22Rv1 (cell line): ENCODE data around the gene ARID1B.

Experiments
- H3K27ac ChIP-seq: fragments of 450-650 bp; 2 replicates; pipeline ENCODE4 v1.5.1; 2017
- ZFX ChIP-seq: fragments of 450-650 bp; IDR thresholded peaks from 2 replicates; pipeline ENCODE4 v1.6.1; 2017; ENCODE audit warnings: antibody characterized with exemption, borderline replicate concordance
- TF ChIP-seq, protein P1 (sequence below): fragments of 450-650 bp; IDR thresholded peaks from 2 replicates; pipeline ENCODE4 v1.5.1; 2017; ENCODE audit warnings: mild to moderate bottlenecking

The ARID1B gene

DNA sequence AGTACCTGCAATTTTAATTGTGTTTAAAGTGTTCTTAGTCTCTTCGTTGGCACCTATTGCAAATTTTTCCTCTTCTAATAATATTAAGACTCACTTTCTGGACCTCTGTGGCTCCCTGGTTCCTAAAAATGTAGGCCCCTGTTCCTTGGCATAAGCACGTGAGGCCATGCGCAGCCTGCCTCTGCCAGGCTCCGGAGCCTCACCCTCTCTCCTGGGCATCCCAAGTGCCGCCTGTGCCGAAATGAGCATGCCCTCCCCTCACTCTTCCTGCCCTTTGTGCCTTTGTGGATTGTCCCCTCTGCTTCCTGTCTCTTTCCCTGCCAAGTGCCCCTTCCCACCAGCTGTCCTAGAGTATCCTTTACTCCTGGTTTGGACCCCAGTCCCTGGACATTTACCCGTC lies 300.1 kb downstream of the ARID1B start:
- H3K27ac ChIP-seq, result no peak overlapping the region

DNA sequence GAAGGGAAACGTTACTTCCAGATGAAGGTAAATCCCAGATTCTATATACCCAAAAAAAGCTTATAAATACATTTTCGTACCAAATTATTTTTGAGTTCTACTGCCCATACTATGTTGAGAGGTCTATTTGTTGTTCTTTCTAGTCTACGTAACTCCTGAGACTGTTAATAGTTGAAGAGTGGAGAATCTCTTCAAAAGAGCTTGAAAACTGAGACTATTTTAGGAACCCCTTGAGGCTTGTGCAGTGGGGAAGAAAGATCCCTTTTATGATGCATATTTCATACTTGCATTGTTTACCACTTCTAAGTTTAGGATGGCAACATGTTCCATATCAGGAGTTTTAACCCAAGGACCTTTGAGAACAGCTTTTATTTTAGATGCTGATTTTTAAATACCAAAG lies 301.1 kb downstream of the ARID1B start:
- no peak overlapping the region for H3K27ac ChIP-seq

More for the DNA sequence above, 300.1 kb downstream of the ARID1B start:
- TF ChIP-seq, protein P1, sequence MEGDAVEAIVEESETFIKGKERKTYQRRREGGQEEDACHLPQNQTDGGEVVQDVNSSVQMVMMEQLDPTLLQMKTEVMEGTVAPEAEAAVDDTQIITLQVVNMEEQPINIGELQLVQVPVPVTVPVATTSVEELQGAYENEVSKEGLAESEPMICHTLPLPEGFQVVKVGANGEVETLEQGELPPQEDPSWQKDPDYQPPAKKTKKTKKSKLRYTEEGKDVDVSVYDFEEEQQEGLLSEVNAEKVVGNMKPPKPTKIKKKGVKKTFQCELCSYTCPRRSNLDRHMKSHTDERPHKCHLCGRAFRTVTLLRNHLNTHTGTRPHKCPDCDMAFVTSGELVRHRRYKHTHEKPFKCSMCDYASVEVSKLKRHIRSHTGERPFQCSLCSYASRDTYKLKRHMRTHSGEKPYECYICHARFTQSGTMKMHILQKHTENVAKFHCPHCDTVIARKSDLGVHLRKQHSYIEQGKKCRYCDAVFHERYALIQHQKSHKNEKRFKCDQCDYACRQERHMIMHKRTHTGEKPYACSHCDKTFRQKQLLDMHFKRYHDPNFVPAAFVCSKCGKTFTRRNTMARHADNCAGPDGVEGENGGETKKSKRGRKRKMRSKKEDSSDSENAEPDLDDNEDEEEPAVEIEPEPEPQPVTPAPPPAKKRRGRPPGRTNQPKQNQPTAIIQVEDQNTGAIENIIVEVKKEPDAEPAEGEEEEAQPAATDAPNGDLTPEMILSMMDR, result no peak
- no peak for TF ChIP-seq ZFX

DNA sequence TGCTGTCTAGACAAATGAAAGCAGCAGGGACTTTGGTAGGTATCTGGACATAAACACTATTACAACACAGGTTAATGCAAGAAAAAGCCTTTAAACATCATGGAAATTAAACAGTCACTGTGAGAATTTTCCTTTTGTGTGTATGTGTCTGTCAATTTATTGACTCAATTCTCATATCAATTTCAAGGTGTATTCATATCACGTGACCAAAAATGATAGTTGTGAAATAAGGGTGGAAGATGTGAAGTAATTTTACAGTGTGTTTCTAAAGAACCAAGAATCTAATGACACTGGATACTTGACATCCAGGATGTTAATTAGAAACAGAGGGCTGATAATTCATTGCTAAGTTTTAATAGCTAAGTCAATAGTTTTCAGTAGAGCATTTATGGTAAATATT lies 302.1 kb downstream of the ARID1B start:
- TF ChIP-seq, protein P1, result no peak
- TF ChIP-seq ZFX, result no peak

More for the DNA sequence above, 301.1 kb downstream of the ARID1B start:
- no peak for TF ChIP-seq ZFX
- TF ChIP-seq, protein P1, result no peak

DNA sequence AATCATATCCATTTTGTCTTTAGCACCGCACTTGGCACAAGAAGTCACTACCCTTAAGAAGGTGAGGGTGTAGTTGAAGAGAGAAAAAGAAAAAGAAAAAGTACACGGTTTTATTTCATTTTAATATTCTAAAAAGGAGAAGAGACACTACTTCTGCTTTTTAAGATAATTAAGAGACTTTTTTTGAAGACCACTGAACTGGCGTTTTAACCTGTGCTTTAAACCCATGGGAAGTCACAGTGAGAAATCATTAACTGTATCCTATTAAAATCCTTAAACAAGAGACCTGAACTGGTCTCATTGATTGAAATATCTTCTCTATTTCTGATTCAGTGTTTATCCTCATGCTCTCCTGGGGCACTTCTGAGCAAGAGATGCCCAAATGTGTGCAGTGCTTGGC lies 302.6 kb downstream of the ARID1B start:
- no peak overlapping the region for H3K27ac ChIP-seq
- TF ChIP-seq ZFX, result no peak

More for the DNA sequence above, 302.1 kb downstream of the ARID1B start:
- H3K27ac ChIP-seq, result no peak overlapping the region

DNA sequence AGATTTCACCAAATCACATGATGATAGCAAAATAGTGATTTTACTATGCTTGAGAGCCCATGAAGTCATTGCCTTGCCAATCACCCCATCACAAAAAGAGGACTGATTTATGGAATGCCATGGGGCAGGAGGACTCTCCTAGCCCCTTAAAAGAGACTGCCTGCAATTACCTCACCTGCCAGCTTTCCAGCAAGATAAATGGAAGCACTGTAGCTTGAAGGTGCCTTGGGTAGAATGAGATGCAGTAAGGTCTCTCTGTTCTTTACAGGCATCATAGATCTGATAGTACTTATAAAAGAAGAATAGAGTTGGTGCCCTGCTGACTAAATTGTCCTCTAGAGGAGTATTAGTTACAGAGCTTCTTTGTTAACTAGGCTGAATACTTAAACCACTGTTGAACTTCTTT lies 303.8 kb downstream of the ARID1B start:
- H3K27ac ChIP-seq, result no peak overlapping the region
- TF ChIP-seq ZFX, result no peak

DNA sequence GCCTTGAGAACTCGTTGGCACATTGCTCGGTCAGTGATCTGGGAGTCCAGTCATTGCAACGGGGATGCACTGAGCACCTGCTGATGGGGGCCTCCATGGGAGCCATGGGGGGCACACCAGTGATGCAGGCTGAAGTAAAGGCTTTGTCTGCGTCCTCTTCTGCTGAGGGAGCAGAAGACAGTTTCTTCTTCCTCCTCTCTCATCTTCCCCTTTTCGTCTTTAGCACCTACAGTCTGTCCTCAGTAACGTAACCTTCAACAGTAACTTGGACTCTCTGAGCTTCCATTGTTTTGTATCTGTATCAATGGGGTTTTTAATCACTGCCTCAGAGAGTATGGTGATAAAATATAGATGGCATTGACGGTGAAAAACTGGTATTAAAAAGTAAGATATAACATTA lies 306.2 kb downstream of the ARID1B start:
- TF ChIP-seq, protein P1, result no peak
- no peak for TF ChIP-seq ZFX
- no peak overlapping the region for H3K27ac ChIP-seq

DNA sequence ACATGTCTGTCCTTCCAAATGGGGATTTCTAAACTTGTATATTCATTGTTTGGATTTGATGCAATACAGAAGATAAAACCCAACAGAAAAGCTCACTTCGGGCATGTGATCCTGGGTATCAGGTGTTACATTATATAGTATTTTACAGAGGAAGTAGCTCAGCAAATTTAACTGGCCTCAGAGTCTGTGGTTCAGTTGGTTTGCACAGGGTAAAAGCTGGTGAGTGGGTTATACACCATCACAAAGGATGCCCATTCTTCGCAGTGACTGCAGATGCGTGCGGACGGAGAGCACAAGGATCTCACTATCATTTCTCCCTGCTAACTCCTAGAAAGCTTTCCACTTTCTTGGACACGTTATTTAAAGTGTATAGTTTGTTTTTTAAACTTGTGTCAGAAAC lies 309.5 kb downstream of the ARID1B start:
- H3K27ac ChIP-seq, result no peak overlapping the region
- TF ChIP-seq, protein P1, result no peak
- TF ChIP-seq ZFX, result no peak

DNA sequence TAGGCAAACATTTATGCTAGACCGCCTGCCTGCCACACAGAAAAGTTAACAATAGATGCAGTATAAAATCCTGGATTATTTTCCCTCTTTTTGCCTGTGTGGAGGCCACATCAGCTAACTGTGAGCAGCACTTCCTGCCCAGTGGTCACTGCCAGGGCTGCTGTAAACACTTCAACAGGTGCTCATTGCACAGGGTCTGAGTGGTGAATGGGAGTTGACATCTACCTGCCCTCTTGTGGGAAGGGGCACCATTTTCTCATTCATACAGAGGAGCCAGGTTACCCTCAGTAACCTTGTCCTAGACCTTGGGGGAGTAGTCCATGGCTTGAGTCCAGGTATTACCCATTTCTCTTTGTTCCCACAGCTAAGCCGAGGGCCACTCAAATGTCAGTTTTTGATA lies 310.8 kb downstream of the ARID1B start:
- TF ChIP-seq, protein P1, result no peak
- no peak for TF ChIP-seq ZFX
- H3K27ac ChIP-seq, result no peak overlapping the region

DNA sequence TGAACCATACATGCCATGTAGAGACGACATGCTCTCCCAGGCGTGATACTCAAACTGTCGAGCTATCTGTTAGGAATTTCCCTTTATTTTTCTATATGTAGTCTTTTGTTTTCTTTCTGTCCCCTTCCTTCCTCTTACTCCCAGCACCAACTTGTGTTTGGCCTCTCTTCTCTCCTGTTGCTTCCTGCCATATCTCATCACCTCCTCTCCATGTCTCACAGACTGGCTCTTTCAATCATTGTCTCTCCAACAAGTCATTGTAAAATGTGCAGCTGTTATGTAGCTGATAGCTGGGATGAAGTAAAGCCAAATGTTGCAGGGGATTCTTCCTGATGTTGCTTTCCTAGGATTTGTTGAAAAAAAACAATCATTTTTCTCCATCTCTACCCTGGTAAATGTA lies 311.7 kb downstream of the ARID1B start:
- H3K27ac ChIP-seq, result no peak overlapping the region
- no peak for TF ChIP-seq ZFX
- TF ChIP-seq, protein P1, result no peak
